ENCODE data around the gene MYL1. TPM values are rescaled to one million over a fixed set of nuclear protein-coding genes. Genes with fewer than 3 reads are reported as not detected.

MYL1 gene
- total RNA-seq (not detected in 2 replicates), polyA plus RNA-seq (not detected in 2 replicates), polyA minus RNA-seq (ENCODE audit: low replicate concordance) (not detected in 2 replicates)
- polyA plus RNA-seq (2012) = not detected in 2 replicates

DNA sequence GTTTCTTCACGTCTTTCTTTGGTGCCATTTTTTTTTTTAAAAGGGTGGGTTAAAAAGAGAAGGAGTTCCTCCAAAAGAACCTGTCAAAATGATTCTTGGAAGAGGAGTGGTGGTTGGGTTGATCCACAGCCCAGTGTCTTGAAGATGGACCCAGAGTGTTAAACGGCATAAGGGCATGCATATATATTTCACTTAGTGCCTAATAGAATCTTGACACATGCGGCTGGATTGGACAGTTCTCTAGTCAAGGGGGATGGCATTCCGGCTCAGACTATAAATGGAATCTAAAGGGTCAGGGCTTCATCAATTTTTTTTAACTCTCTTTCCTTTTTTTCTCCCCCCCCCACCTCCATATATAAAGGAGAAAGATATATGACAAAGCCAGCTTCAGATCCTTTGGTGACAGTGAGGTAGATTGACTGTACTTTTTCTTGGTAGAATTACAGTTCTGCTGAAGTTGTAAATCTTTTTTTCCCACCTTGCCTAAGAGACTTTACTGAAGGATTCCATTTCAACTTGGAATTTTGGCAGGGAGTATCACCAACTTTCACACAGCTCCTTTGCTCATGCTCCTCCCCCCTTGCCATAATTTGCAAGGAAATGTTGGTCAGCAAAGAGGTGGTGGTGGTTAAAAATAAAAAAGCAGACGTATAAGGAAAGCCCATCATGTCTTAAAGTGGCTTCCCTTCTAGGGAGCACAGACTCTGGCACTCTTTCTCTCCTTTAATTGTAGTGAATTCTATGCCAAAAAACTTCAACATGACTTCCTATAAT is at the start of gene MYL1:
TSS of gene MYL1 (minus strand) at position 160 of the 774 bp plus-strand sequence. CDS start at position 28, 132 bp downstream.
- no peak within 1 kb of the TSS for H3K4me2 ChIP-seq (ENCODE audit: extremely low read depth, insufficient read depth, low read length)
- H4K20me1 ChIP-seq (ENCODE audit: control insufficient read depth, extremely low read depth, insufficient read depth, low read length) = no peaks in the 10 kb centered on the region
- H3K4me1 ChIP-seq (ENCODE audit: control insufficient read depth, extremely low read depth, insufficient read depth, low read length) = no peaks in the 10 kb centered on the region
- no peaks in the 10 kb centered on the region for H3K9me3 ChIP-seq (ENCODE audit: control insufficient read depth, insufficient read depth, low read depth, low read length)
- no peak within 1 kb of the TSS for H2AFZ ChIP-seq (ENCODE audit: low read length)
- H3K36me3 ChIP-seq (ENCODE audit: control insufficient read depth, insufficient read depth, low read length) = no peaks in the 10 kb centered on the region
- TF ChIP-seq, protein P1, sequence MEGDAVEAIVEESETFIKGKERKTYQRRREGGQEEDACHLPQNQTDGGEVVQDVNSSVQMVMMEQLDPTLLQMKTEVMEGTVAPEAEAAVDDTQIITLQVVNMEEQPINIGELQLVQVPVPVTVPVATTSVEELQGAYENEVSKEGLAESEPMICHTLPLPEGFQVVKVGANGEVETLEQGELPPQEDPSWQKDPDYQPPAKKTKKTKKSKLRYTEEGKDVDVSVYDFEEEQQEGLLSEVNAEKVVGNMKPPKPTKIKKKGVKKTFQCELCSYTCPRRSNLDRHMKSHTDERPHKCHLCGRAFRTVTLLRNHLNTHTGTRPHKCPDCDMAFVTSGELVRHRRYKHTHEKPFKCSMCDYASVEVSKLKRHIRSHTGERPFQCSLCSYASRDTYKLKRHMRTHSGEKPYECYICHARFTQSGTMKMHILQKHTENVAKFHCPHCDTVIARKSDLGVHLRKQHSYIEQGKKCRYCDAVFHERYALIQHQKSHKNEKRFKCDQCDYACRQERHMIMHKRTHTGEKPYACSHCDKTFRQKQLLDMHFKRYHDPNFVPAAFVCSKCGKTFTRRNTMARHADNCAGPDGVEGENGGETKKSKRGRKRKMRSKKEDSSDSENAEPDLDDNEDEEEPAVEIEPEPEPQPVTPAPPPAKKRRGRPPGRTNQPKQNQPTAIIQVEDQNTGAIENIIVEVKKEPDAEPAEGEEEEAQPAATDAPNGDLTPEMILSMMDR (conservative IDR thresholded peaks at IDR 0.05 in 1 of 2, IDR thresholded peaks at IDR 0.05 in 1 of 2; ENCODE audit: low read depth in 1 of 2, low read length in 2 of 2) = no peak
- no peak for TF ChIP-seq EZH2 (IDR thresholded peaks at IDR 0.05; ENCODE audit: low read length, missing control alignments)
- no peak within 1 kb of the TSS for H3K9ac ChIP-seq (ENCODE audit: insufficient read depth, low read length)
- H3K79me2 ChIP-seq (ENCODE audit: control insufficient read depth, insufficient read depth, low read length) = no peaks in the 10 kb centered on the region
- no peak within 1 kb of the TSS for H3K27ac ChIP-seq (ENCODE audit: insufficient read depth, low read length)
- no peaks in the 10 kb centered on the region for H3K27me3 ChIP-seq (ENCODE audit: control insufficient read depth, insufficient read depth, low read length)
- DNase-seq (ENCODE audit: low read depth in 2 of 2) = no peak
- H3K4me3 ChIP-seq (replicated peaks in 1 of 4; ENCODE audit: control extremely low read depth in 1 of 4, insufficient read depth in 1 of 4, low read depth in 3 of 4, low read length in 4 of 4) = no peak within 1 kb of the TSS

DNA sequence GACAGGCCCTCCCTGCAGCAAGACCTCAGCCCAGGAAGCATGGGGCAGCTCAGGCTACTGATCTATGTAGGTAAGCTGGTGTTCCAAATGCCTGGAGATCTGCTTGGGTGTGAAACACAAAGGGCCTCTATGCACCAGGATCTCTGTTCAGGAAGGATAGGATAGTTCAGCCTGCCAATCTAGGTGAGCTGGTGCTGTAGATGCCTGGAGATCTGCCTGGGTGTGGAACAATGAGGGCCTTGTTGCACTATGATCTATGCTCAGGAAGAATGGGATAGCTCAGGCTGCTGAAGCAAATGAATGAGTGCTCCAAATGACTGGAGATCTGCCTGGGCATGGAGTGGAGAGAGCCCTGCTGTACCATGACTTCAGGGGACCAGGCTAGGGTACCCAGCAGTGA is 48.9 kb upstream of the MYL1 start:
- Histone ChIP-seq H3K9me3 (ENCODE audit: control insufficient read depth, insufficient read depth, low read depth, low read length) (no peaks in the 10 kb centered on the region), H3K79me2 (ENCODE audit: control insufficient read depth, insufficient read depth, low read length) (no peaks in the 10 kb centered on the region)

DNA sequence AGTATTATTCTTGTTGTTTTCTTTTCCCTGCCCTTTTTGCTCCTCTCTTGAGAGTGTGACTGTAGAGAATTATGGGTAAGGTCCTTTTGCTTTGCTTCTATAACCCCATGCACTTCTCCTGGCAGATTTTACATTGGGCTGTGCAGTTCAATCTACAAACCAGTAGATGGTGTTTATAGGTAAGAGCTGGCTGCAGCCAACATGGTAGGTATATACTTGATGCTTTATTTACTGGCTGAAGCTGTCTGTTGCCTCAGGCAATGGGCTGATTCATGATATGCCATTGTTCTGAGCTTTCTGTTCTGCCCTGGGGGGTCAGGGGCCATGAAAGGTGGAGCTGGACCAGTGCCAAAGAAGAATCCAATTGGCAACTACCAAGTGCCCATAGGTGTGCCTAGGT is 48.3 kb upstream of the MYL1 start:
- Histone ChIP-seq H4K20me1 (ENCODE audit: control insufficient read depth, extremely low read depth, insufficient read depth, low read length) (no peaks in the 10 kb centered on the region), H3K36me3 (ENCODE audit: control insufficient read depth, insufficient read depth, low read length) (no peaks in the 10 kb centered on the region), H3K9ac (ENCODE audit: insufficient read depth, low read length) (no peak overlapping the region), H3K9me3 (ENCODE audit: control insufficient read depth, insufficient read depth, low read depth, low read length) (no peaks in the 10 kb centered on the region), H2AFZ (ENCODE audit: low read length) (no peak overlapping the region), H3K4me3 (replicated peaks in 1 of 4; ENCODE audit: control extremely low read depth in 1 of 4, insufficient read depth in 1 of 4, low read depth in 3 of 4, low read length in 4 of 4) (no peak overlapping the region), H3K79me2 (ENCODE audit: control insufficient read depth, insufficient read depth, low read length) (no peaks in the 10 kb centered on the region), H3K27me3 (ENCODE audit: control insufficient read depth, insufficient read depth, low read length) (no peaks in the 10 kb centered on the region), H3K4me1 (ENCODE audit: control insufficient read depth, extremely low read depth, insufficient read depth, low read length) (no peaks in the 10 kb centered on the region), H3K4me2 (ENCODE audit: extremely low read depth, insufficient read depth, low read length) (no peak overlapping the region), H3K27ac (ENCODE audit: insufficient read depth, low read length) (no peak overlapping the region)
- DNase-seq (ENCODE audit: low read depth in 2 of 2) = no peak
- TF ChIP-seq, protein P1 (conservative IDR thresholded peaks at IDR 0.05 in 1 of 2, IDR thresholded peaks at IDR 0.05 in 1 of 2; ENCODE audit: low read depth in 1 of 2, low read length in 2 of 2) = no peak
- TF ChIP-seq EZH2 (IDR thresholded peaks at IDR 0.05; ENCODE audit: low read length, missing control alignments) = no peak

More for the DNA sequence above, 48.9 kb upstream of the MYL1 start:
- no peak overlapping the region for H2AFZ ChIP-seq (ENCODE audit: low read length)
- TF ChIP-seq EZH2 (IDR thresholded peaks at IDR 0.05; ENCODE audit: low read length, missing control alignments) = no peak
- TF ChIP-seq, protein P1 (conservative IDR thresholded peaks at IDR 0.05 in 1 of 2, IDR thresholded peaks at IDR 0.05 in 1 of 2; ENCODE audit: low read depth in 1 of 2, low read length in 2 of 2) = no peak
- no peaks in the 10 kb centered on the region for H3K27me3 ChIP-seq (ENCODE audit: control insufficient read depth, insufficient read depth, low read length)
- no peak overlapping the region for H3K4me2 ChIP-seq (ENCODE audit: extremely low read depth, insufficient read depth, low read length)
- no peaks in the 10 kb centered on the region for H3K4me1 ChIP-seq (ENCODE audit: control insufficient read depth, extremely low read depth, insufficient read depth, low read length)
- no peaks in the 10 kb centered on the region for H3K36me3 ChIP-seq (ENCODE audit: control insufficient read depth, insufficient read depth, low read length)
- no peak overlapping the region for H3K9ac ChIP-seq (ENCODE audit: insufficient read depth, low read length)
- no peak overlapping the region for H3K4me3 ChIP-seq (replicated peaks in 1 of 4; ENCODE audit: control extremely low read depth in 1 of 4, insufficient read depth in 1 of 4, low read depth in 3 of 4, low read length in 4 of 4)
- no peaks in the 10 kb centered on the region for H4K20me1 ChIP-seq (ENCODE audit: control insufficient read depth, extremely low read depth, insufficient read depth, low read length)
- H3K27ac ChIP-seq (ENCODE audit: insufficient read depth, low read length) = no peak overlapping the region
- no peak for DNase-seq (ENCODE audit: low read depth in 2 of 2)

Measured in fibroblast of lung (primary cell).